Thyroid gland (tissue), 4 donors: ENCODE measurements around the gene FAM193A. TPM values are rescaled to one million over a fixed set of nuclear protein-coding genes. Genes with fewer than 3 reads are reported as not detected.

Experiments
- DNase-seq, 2 donors: peaks; one replicate each; pipeline ENCODE4 v3.0.0-alpha.2; 2019
- H3K27ac ChIP-seq, 3 donors: fragments of 200-600 bp; sonication (generic); 1 replicate in 2 of 3; 2 replicates in 1 of 3; pipeline ENCODE4 v1.5.1; 2016 to 2019; ENCODE audit warnings: mild to moderate bottlenecking in 1 of 3, moderate library complexity in 1 of 3
- H3K27me3 ChIP-seq: fragments of 200-600 bp; sonication (generic); one replicate; pipeline ENCODE4 v1.5.1; 2019
- H3K36me3 ChIP-seq, 2 donors: fragments of 200-600 bp; sonication (generic); one replicate each; pipeline ENCODE4 v1.5.1; 2016 to 2019
- H3K4me1 ChIP-seq, 2 donors: fragments of 200-600 bp; sonication (generic); one replicate each; pipeline ENCODE4 v1.5.1; 2017 to 2019
- H3K4me3 ChIP-seq, 3 donors: fragments of 200-600 bp; sonication (generic); replicated peaks in 1 of 3; 1 replicate in 2 of 3; 2 replicates in 1 of 3; pipeline ENCODE4 v1.5.1; 2016; ENCODE audit warnings: mild to moderate bottlenecking in 1 of 3
- H3K9me3 ChIP-seq: fragments of 200-600 bp; sonication (generic); one replicate; pipeline ENCODE4 v1.5.1; 2017
- CTCF ChIP-seq, 6 experiments: fragments of 200-600 bp in 3 of 6; fragments of 450-650 bp in 3 of 6; sonication (generic) in 3 of 6; IDR thresholded peaks; one replicate each; pipeline ENCODE4 v1.5.1; 2016 to 2019; ENCODE audit warnings: antibody characterized with exemption in 6 of 6, mild to moderate bottlenecking in 2 of 6, inconsistent platforms in 1 of 6, moderate library complexity in 1 of 6
- POLR2A ChIP-seq, 2 donors: fragments of 450-650 bp; IDR thresholded peaks; one replicate each; pipeline ENCODE4 v1.6.1; 2017; ENCODE audit warnings: antibody characterized with exemption in 2 of 2, mild to moderate bottlenecking in 2 of 2, moderate library complexity in 1 of 2
- WGBS, 2 donors: methylation state at CpG; one replicate each; pipeline ENCODE4 v1.1.5; 2017; 5-methylcytosine and 5-hydroxymethylcytosine counted together
- intact Hi-C: fragments of 100-400 bp; cut with DNase I; formaldehyde crosslinking; loops from one replicate; pipeline ENCODE4 v1.15.1; 2023
- total RNA-seq, 4 donors: library from RNA; depleted of rRNA; stranded (reverse); fragments of >200 nt; gene quantifications; one replicate each; pipeline ENCODE4 v1.2.3, GENCODE V29; 2016

The FAM193A gene
- total RNA-seq, 4 donors from 2014 or later, result 22.4 to 36.7 (median 30.3) TPM

GRCh38 chr4:2702770-2703169 is 166.3 kb downstream of the FAM193A start:
- no peaks in the 10 kb centered on the region for H3K4me1 ChIP-seq
- intact Hi-C loops, result no loop called here
- 90 to 96% methylated on average over 7 of the region's 7 CpGs for WGBS, 2 donors
- H3K9me3 ChIP-seq, result no peaks in the 10 kb centered on the region
- no peak overlapping the region for H3K27ac ChIP-seq
- no peak overlapping the region for H3K4me3 ChIP-seq
- TF ChIP-seq CTCF (IDR thresholded peaks at IDR 0.05) (no peak), POLR2A (IDR thresholded peaks at IDR 0.05) (no peak)
- H3K36me3 ChIP-seq, result peaks cover 50 to 54% of the 10 kb centered on the region in 2 donors
- no peak for DNase-seq
- H3K27me3 ChIP-seq, result no peaks in the 10 kb centered on the region

- TF ChIP-seq POLR2A (IDR thresholded peaks at IDR 0.05) (no peak), CTCF (IDR thresholded peaks at IDR 0.05) (no peak)
- DNase-seq, result no peak
- Histone ChIP-seq H3K27me3 (no peaks in the 10 kb centered on the region), H3K27ac (peak overlapping the region in 2 of 3 donors; percentile 75 to 88), H3K4me1 (peaks cover 13 to 34% of the 10 kb centered on the region in 2 donors), H3K36me3 (peaks cover 0 to 10% of the 10 kb centered on the region in 2 donors), H3K9me3 (no peaks in the 10 kb centered on the region), H3K4me3 (no peak overlapping the region)
- intact Hi-C loops, result no loop called here
- 91 to 94% methylated on average over 9 of the region's 9 CpGs for WGBS, 2 donors
Measured at GRCh38 chr4:2712261-2712842, 175.9 kb downstream of the FAM193A start.

GRCh38 chr4:2713337-2713736 is 176.9 kb downstream of the FAM193A start:
- WGBS, 2 donors, result 83 to 84% methylated on average over 5 of the region's 5 CpGs
- intact Hi-C loops, result no loop called here
- Histone ChIP-seq H3K27ac (peak overlapping the region; percentile 68 to 88 (median 75)), H3K27me3 (no peaks in the 10 kb centered on the region), H3K9me3 (no peaks in the 10 kb centered on the region), H3K4me3 (no peak overlapping the region), H3K4me1 (peaks cover 13 to 34% of the 10 kb centered on the region in 2 donors), H3K36me3 (peaks cover 0 to 11% of the 10 kb centered on the region in 2 donors)
- no peak for TF ChIP-seq POLR2A (IDR thresholded peaks at IDR 0.05)
- no peak for TF ChIP-seq CTCF (IDR thresholded peaks at IDR 0.05)
- DNase-seq, result no peak

GRCh38 chr4:2714061-2714770 is 177.8 kb downstream of the FAM193A start:
- intact Hi-C loops, result no loop called here
- TF ChIP-seq CTCF (IDR thresholded peaks at IDR 0.05), result peak in 1 of 6 experiments; percentile 10
- peak in 1 of 2 donors; percentile 11 for TF ChIP-seq POLR2A (IDR thresholded peaks at IDR 0.05)
- H3K36me3 ChIP-seq, result peaks cover 0 to 13% of the 10 kb centered on the region in 2 donors
- WGBS, 2 donors, result 14 to 23% methylated on average over 10 of the region's 10 CpGs
- DNase-seq, result peak; percentile 81 to 83
- H3K27me3 ChIP-seq, result no peaks in the 10 kb centered on the region
- no peak overlapping the region for H3K4me3 ChIP-seq
- peaks cover 13 to 43% of the 10 kb centered on the region in 2 donors for H3K4me1 ChIP-seq
- H3K27ac ChIP-seq, result peak overlapping the region; percentile 68 to 88 (median 75)
- no peaks in the 10 kb centered on the region for H3K9me3 ChIP-seq

GRCh38 chr4:2714918-2715317 is 178.5 kb downstream of the FAM193A start:
- Histone ChIP-seq H3K4me3 (no peak overlapping the region), H3K4me1 (peaks cover 13 to 43% of the 10 kb centered on the region in 2 donors), H3K27ac (peak overlapping the region in 2 of 3 donors; percentile 75 to 88), H3K27me3 (no peaks in the 10 kb centered on the region), H3K36me3 (peaks cover 0 to 14% of the 10 kb centered on the region in 2 donors), H3K9me3 (no peaks in the 10 kb centered on the region)
- DNase-seq, result no peak
- TF ChIP-seq CTCF (IDR thresholded peaks at IDR 0.05) (no peak), POLR2A (IDR thresholded peaks at IDR 0.05) (no peak)
- intact Hi-C loops, result no loop called here
- 59 to 72% methylated on average over 4 of the region's 4 CpGs for WGBS, 2 donors
